ENCODE data around the gene RFX8. TPM values are rescaled to one million over a fixed set of nuclear protein-coding genes. Genes with fewer than 3 reads are reported as not detected.

The RFX8 gene
- total RNA-seq, 1 donor from 2014 or later = not detected

- no peaks in the 10 kb centered on the region for H3K36me3 Mint-ChIP-seq (ENCODE audit: insufficient read depth)
- DNase-seq (ENCODE audit: low spot score, unreplicated experiment) = no peak
- no peaks in the 10 kb centered on the region for H3K9me3 Mint-ChIP-seq (ENCODE audit: low read depth)
- peaks cover 10% of the 10 kb centered on the region for H3K4me1 Mint-ChIP-seq (ENCODE audit: low read depth)
- H3K27ac Mint-ChIP-seq = peak overlapping the region; percentile 77
- peaks cover 28% of the 10 kb centered on the region for H3K27me3 Mint-ChIP-seq
- H3K4me3 Mint-ChIP-seq (ENCODE audit: low read depth) = no peak overlapping the region
- TF ChIP-seq CTCF (IDR thresholded peaks at IDR 0.05; ENCODE audit: unreplicated experiment) = no peak
Measured at GRCh38 chr2:101360232-101360631, 114.7 kb downstream of the RFX8 start.

GRCh38 chr2:101359410-101359954, 115.4 kb downstream of the RFX8 start:
- H3K4me1 Mint-ChIP-seq (ENCODE audit: low read depth) = peaks cover 10% of the 10 kb centered on the region
- no peak for TF ChIP-seq CTCF (IDR thresholded peaks at IDR 0.05; ENCODE audit: unreplicated experiment)
- H3K36me3 Mint-ChIP-seq (ENCODE audit: insufficient read depth) = no peaks in the 10 kb centered on the region
- H3K4me3 Mint-ChIP-seq (ENCODE audit: low read depth) = no peak overlapping the region
- peak overlapping the region; percentile 77 for H3K27ac Mint-ChIP-seq
- no peak for DNase-seq (ENCODE audit: low spot score, unreplicated experiment)
- H3K9me3 Mint-ChIP-seq (ENCODE audit: low read depth) = no peaks in the 10 kb centered on the region
- peaks cover 24% of the 10 kb centered on the region for H3K27me3 Mint-ChIP-seq

- Mint-ChIP-seq H3K36me3 (ENCODE audit: insufficient read depth) (no peaks in the 10 kb centered on the region), H3K4me3 (ENCODE audit: low read depth) (no peak overlapping the region), H3K27me3 (peaks cover 12% of the 10 kb centered on the region), H3K9me3 (ENCODE audit: low read depth) (no peaks in the 10 kb centered on the region), H3K4me1 (ENCODE audit: low read depth) (peaks cover 10% of the 10 kb centered on the region), H3K27ac (no peak overlapping the region)
- DNase-seq (ENCODE audit: low spot score, unreplicated experiment) = no peak
- TF ChIP-seq CTCF (IDR thresholded peaks at IDR 0.05; ENCODE audit: unreplicated experiment) = no peak
Measured at GRCh38 chr2:101357376-101357775, 117.5 kb downstream of the RFX8 start.

- H3K4me3 Mint-ChIP-seq (ENCODE audit: low read depth) = no peak overlapping the region
- no peaks in the 10 kb centered on the region for H3K36me3 Mint-ChIP-seq (ENCODE audit: insufficient read depth)
- no peak for TF ChIP-seq CTCF (IDR thresholded peaks at IDR 0.05; ENCODE audit: unreplicated experiment)
- no peaks in the 10 kb centered on the region for H3K9me3 Mint-ChIP-seq (ENCODE audit: low read depth)
- DNase-seq (ENCODE audit: low spot score, unreplicated experiment) = no peak
- peaks cover 8% of the 10 kb centered on the region for H3K27me3 Mint-ChIP-seq
- H3K4me1 Mint-ChIP-seq (ENCODE audit: low read depth) = peaks cover 10% of the 10 kb centered on the region
- H3K27ac Mint-ChIP-seq = no peak overlapping the region
Measured at GRCh38 chr2:101356521-101356920, 118.4 kb downstream of the RFX8 start.

- TF ChIP-seq CTCF (IDR thresholded peaks at IDR 0.05; ENCODE audit: unreplicated experiment) = no peak
- no peak overlapping the region for H3K27ac Mint-ChIP-seq
- no peaks in the 10 kb centered on the region for H3K9me3 Mint-ChIP-seq (ENCODE audit: low read depth)
- no peak for DNase-seq (ENCODE audit: low spot score, unreplicated experiment)
- H3K4me1 Mint-ChIP-seq (ENCODE audit: low read depth) = peaks cover 10% of the 10 kb centered on the region
- H3K27me3 Mint-ChIP-seq = peaks cover 8% of the 10 kb centered on the region
- no peaks in the 10 kb centered on the region for H3K36me3 Mint-ChIP-seq (ENCODE audit: insufficient read depth)
- no peak overlapping the region for H3K4me3 Mint-ChIP-seq (ENCODE audit: low read depth)
Measured at GRCh38 chr2:101356055-101356454, 118.9 kb downstream of the RFX8 start.

Measured in progenitor cell of endocrine pancreas (in vitro differentiated cells).